SU-DHL-6 (cell line): Measurements from ENCODE around the gene OPN1SW.

ENCODE experiments used
- H2AFZ ChIP-seq: fragments of 200-600 bp; sonication (generic); 2 replicates; pipeline ENCODE4 v1.6.1; 2014; ENCODE audit warnings: low read depth, mild to moderate bottlenecking, moderate library complexity, mixed read lengths, antibody characterized with exemption, low read length; ENCODE audit not compliant: severe bottlenecking
- H3F3A ChIP-seq: fragments of 200-600 bp; shearing (Covaris generic); 2 replicates; pipeline ENCODE4 v1.6.0; 2016; ENCODE audit warnings: antibody characterized with exemption, mild to moderate bottlenecking; ENCODE audit not compliant: insufficient read depth
- H3K27ac ChIP-seq: fragments of 200-600 bp; sonication (generic); 2 replicates; pipeline ENCODE4 v1.5.1; 2016; ENCODE audit warnings: low read depth, mild to moderate bottlenecking, low read length, moderate library complexity, mixed read lengths
- H3K27me3 ChIP-seq: fragments of 200-600 bp; sonication (generic), shearing (Covaris generic); 2 replicates; pipeline ENCODE4 v1.6.0; 2014; ENCODE audit warnings: mild to moderate bottlenecking, low read length
- H3K36me3 ChIP-seq: fragments of 200-600 bp; sonication (generic); 2 replicates; pipeline ENCODE4 v1.6.1; 2014; ENCODE audit warnings: mild to moderate bottlenecking, low read length, mixed read lengths
- H3K4me2 ChIP-seq: fragments of 300-600, 200-600 bp; shearing (Covaris generic), sonication (generic); 2 replicates; pipeline ENCODE4 v1.6.0; 2014; ENCODE audit warnings: low read length, low read depth, mild to moderate bottlenecking; ENCODE audit not compliant: poor library complexity, severe bottlenecking
- H3K4me3 ChIP-seq: fragments of 200-600 bp; sonication (generic); 2 replicates; pipeline ENCODE4 v1.5.1; 2014; ENCODE audit warnings: antibody characterized with exemption, low read length, mild to moderate bottlenecking, mixed read lengths; ENCODE audit not compliant: insufficient read depth, poor library complexity, severe bottlenecking
- H3K79me2 ChIP-seq: fragments of 200-600 bp; sonication (generic); 2 replicates; pipeline ENCODE4 v1.6.1; 2014; ENCODE audit warnings: mild to moderate bottlenecking, low read length, moderate library complexity; ENCODE audit not compliant: insufficient read depth
- H3K9ac ChIP-seq: fragments of 200-600 bp; sonication (generic); 2 replicates; pipeline ENCODE4 v1.7.0; 2014; ENCODE audit warnings: mild to moderate bottlenecking, low read length
- H3K9me2 ChIP-seq: fragments of 200-600 bp; sonication (generic); replicated peaks from 2 replicates; pipeline ENCODE4 v1.6.1; 2014; ENCODE audit warnings: low read length; ENCODE audit not compliant: insufficient read depth
- H3K9me3 ChIP-seq: fragments of 200-600 bp; sonication (generic); 2 replicates; pipeline ENCODE4 v1.6.1; 2014; ENCODE audit warnings: low read length, mixed read lengths; ENCODE audit not compliant: insufficient read depth
- H4K20me1 ChIP-seq: fragments of 200-600 bp; sonication (generic); 2 replicates; pipeline ENCODE4 v1.6.1; 2014; ENCODE audit warnings: low read depth, mild to moderate bottlenecking, antibody characterized with exemption, low read length, moderate library complexity, mixed read lengths
- CTCF ChIP-seq: fragments of 200-600 bp; sonication (generic); IDR thresholded peaks from one replicate; pipeline ENCODE4 v1.5.1; 2017; ENCODE audit warnings: antibody characterized with exemption, mild to moderate bottlenecking, low read length, moderate library complexity; ENCODE audit not compliant: insufficient read depth, poor library complexity, severe bottlenecking
- EZH2phosphoT487 ChIP-seq: fragments of 200-600 bp; sonication (generic), shearing (Covaris generic); conservative IDR thresholded peaks from 2 replicates; pipeline ENCODE4 v1.6.1; 2018; ENCODE audit warnings: mild to moderate bottlenecking, antibody characterized with exemption, low read length, moderate library complexity, mixed read lengths

OPN1SW gene

GRCh38 chr7:128724743-128725142, 50.9 kb downstream of the OPN1SW start:
- Histone ChIP-seq H3K9me3 (no peaks in the 10 kb centered on the region), H3K36me3 (no peaks in the 10 kb centered on the region), H3K9me2 (no peaks in the 10 kb centered on the region), H3K27me3 (no peaks in the 10 kb centered on the region), H2AFZ (no peak overlapping the region), H3K27ac (no peak overlapping the region), H3K9ac (no peak overlapping the region), H3K79me2 (no peaks in the 10 kb centered on the region), H3K4me2 (no peak overlapping the region), H3F3A (no peaks in the 10 kb centered on the region), H3K4me3 (no peak overlapping the region), H4K20me1 (no peaks in the 10 kb centered on the region)
- TF ChIP-seq EZH2phosphoT487: no peak
- TF ChIP-seq CTCF: no peak
